ENCODE measurements around the gene SLC6A19. TPM values are rescaled to one million over a fixed set of nuclear protein-coding genes. Genes with fewer than 3 reads are reported as not detected.

The SLC6A19 gene
- total RNA-seq, 1 experiment from 2014 or later: 0.29 TPM

- no peak overlapping the region for H3K27ac Mint-ChIP-seq (ENCODE audit: unreplicated experiment)
- no peaks in the 10 kb centered on the region for H3K27me3 Mint-ChIP-seq (ENCODE audit: insufficient read depth, unreplicated experiment)
- Histone ChIP-seq H3K27me3 (replicated peaks; ENCODE audit: control insufficient read depth, insufficient read depth, low read length) (no peaks in the 10 kb centered on the region), H3K9me3 (no peaks in the 10 kb centered on the region), H3K36me3 (ENCODE audit: control insufficient read depth, insufficient read depth, low read length) (no peaks in the 10 kb centered on the region), H3K4me3 (ENCODE audit: low read depth, low read length) (no peak overlapping the region), H3K4me1 (no peaks in the 10 kb centered on the region)
- BruUV-seq (replicated peaks): no TSS peak
- H3K4me1 Mint-ChIP-seq (ENCODE audit: low read depth, unreplicated experiment): no peaks in the 10 kb centered on the region
- CTCF ChIA-PET: no interaction called here
- DNase-seq: no peak
- H3K4me3 Mint-ChIP-seq (ENCODE audit: unreplicated experiment): no peak overlapping the region
- no peaks in the 10 kb centered on the region for H3K36me3 Mint-ChIP-seq (ENCODE audit: insufficient read depth, unreplicated experiment)
- TF ChIP-seq, protein P1, sequence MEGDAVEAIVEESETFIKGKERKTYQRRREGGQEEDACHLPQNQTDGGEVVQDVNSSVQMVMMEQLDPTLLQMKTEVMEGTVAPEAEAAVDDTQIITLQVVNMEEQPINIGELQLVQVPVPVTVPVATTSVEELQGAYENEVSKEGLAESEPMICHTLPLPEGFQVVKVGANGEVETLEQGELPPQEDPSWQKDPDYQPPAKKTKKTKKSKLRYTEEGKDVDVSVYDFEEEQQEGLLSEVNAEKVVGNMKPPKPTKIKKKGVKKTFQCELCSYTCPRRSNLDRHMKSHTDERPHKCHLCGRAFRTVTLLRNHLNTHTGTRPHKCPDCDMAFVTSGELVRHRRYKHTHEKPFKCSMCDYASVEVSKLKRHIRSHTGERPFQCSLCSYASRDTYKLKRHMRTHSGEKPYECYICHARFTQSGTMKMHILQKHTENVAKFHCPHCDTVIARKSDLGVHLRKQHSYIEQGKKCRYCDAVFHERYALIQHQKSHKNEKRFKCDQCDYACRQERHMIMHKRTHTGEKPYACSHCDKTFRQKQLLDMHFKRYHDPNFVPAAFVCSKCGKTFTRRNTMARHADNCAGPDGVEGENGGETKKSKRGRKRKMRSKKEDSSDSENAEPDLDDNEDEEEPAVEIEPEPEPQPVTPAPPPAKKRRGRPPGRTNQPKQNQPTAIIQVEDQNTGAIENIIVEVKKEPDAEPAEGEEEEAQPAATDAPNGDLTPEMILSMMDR (IDR thresholded peaks at IDR 0.05; ENCODE audit: insufficient read depth in 1 of 2, low read depth in 1 of 2, low read length in 1 of 2, severe bottlenecking in 1 of 2, unreplicated experiment in 1 of 2): no peak
- H3K9me3 Mint-ChIP-seq (ENCODE audit: unreplicated experiment): no peaks in the 10 kb centered on the region
- POLR2A ChIA-PET: no interaction called here
- intact Hi-C loops (cut with micrococcal nuclease; ENCODE audit: unreplicated experiment): no loop called here
Measured at GRCh38 chr5:1212271-1212670, 10.9 kb downstream of the SLC6A19 start.

GRCh38 chr5:1212881-1213280 lies 11.5 kb downstream of the SLC6A19 start:
- POLR2A ChIA-PET: no interaction called here
- Mint-ChIP-seq H3K36me3 (ENCODE audit: insufficient read depth, unreplicated experiment) (no peaks in the 10 kb centered on the region), H3K4me3 (ENCODE audit: unreplicated experiment) (no peak overlapping the region), H3K4me1 (ENCODE audit: low read depth, unreplicated experiment) (no peaks in the 10 kb centered on the region), H3K9me3 (ENCODE audit: unreplicated experiment) (no peaks in the 10 kb centered on the region), H3K27me3 (ENCODE audit: insufficient read depth, unreplicated experiment) (no peaks in the 10 kb centered on the region), H3K27ac (ENCODE audit: unreplicated experiment) (no peak overlapping the region)
- Histone ChIP-seq H3K4me3 (ENCODE audit: low read depth, low read length) (no peak overlapping the region), H3K9me3 (no peaks in the 10 kb centered on the region), H3K27me3 (replicated peaks; ENCODE audit: control insufficient read depth, insufficient read depth, low read length) (no peaks in the 10 kb centered on the region), H3K36me3 (ENCODE audit: control insufficient read depth, insufficient read depth, low read length) (no peaks in the 10 kb centered on the region), H3K4me1 (no peaks in the 10 kb centered on the region)
- TF ChIP-seq, protein P1 (IDR thresholded peaks at IDR 0.05; ENCODE audit: insufficient read depth in 1 of 2, low read depth in 1 of 2, low read length in 1 of 2, severe bottlenecking in 1 of 2, unreplicated experiment in 1 of 2): no peak
- intact Hi-C loops (cut with micrococcal nuclease; ENCODE audit: unreplicated experiment): no loop called here
- no peak for DNase-seq
- no TSS peak for BruUV-seq (replicated peaks)
- CTCF ChIA-PET: no interaction called here

GRCh38 chr5:1213508-1214162 lies 12.2 kb downstream of the SLC6A19 start:
- H3K27me3 ChIP-seq (replicated peaks; ENCODE audit: control insufficient read depth, insufficient read depth, low read length): no peaks in the 10 kb centered on the region
- DNase-seq: no peak
- Mint-ChIP-seq H3K27me3 (ENCODE audit: insufficient read depth, unreplicated experiment) (no peaks in the 10 kb centered on the region), H3K4me3 (ENCODE audit: unreplicated experiment) (no peak overlapping the region), H3K27ac (ENCODE audit: unreplicated experiment) (no peak overlapping the region), H3K36me3 (ENCODE audit: insufficient read depth, unreplicated experiment) (no peaks in the 10 kb centered on the region), H3K4me1 (ENCODE audit: low read depth, unreplicated experiment) (no peaks in the 10 kb centered on the region), H3K9me3 (ENCODE audit: unreplicated experiment) (no peaks in the 10 kb centered on the region)
- ChIA-PET POLR2A (no interaction called here), CTCF (no interaction called here)
- H3K4me1 ChIP-seq: no peaks in the 10 kb centered on the region
- no peak overlapping the region for H3K4me3 ChIP-seq (ENCODE audit: low read depth, low read length)
- BruUV-seq (replicated peaks): no TSS peak
- TF ChIP-seq, protein P1 (IDR thresholded peaks at IDR 0.05; ENCODE audit: insufficient read depth in 1 of 2, low read depth in 1 of 2, low read length in 1 of 2, severe bottlenecking in 1 of 2, unreplicated experiment in 1 of 2): no peak
- H3K36me3 ChIP-seq (ENCODE audit: control insufficient read depth, insufficient read depth, low read length): no peaks in the 10 kb centered on the region
- intact Hi-C loops (cut with micrococcal nuclease; ENCODE audit: unreplicated experiment): no loop called here
- H3K9me3 ChIP-seq: no peaks in the 10 kb centered on the region

Measured in Caco-2 (cell line).